Tibial nerve (tissue), 4 donors: ENCODE measurements around the gene NINL. TPM values are rescaled to one million over a fixed set of nuclear protein-coding genes. Genes with fewer than 3 reads are reported as not detected.
A peak's percentile ranks its signal among the peaks of the same experiment; 100 is the strongest.
"Not testable (repeated sequence)": the region's sequence is repeated elsewhere in the genome, so short reads cannot be mapped to it uniquely, and the experiment has no call there.

Experiments
- DNase-seq, 2 donors: peaks; one replicate each; pipeline ENCODE4 v3.0.0-alpha.2; 2019; ENCODE audit warnings: low spot score in 2 of 2
- H3K27ac ChIP-seq, 4 donors: fragments of 200-600 bp; sonication (generic) in 3 of 4; one replicate each; pipeline ENCODE4 v1.5.1; 2017 to 2019; ENCODE audit warnings: mild to moderate bottlenecking in 1 of 4
- H3K27me3 ChIP-seq, 2 donors: fragments of 200-600 bp; sonication (generic) in 1 of 2; one replicate each; pipeline versions ENCODE4 v1.5.1 to v1.6.0; 2017 to 2019
- H3K36me3 ChIP-seq, 3 donors: fragments of 200-600 bp; sonication (generic); one replicate each; pipeline ENCODE4 v1.5.1; 2018 to 2019
- H3K4me1 ChIP-seq, 4 donors: fragments of 200-600 bp; sonication (generic) in 3 of 4; one replicate each; pipeline ENCODE4 v1.5.1; 2017 to 2019
- H3K4me3 ChIP-seq, 4 donors: fragments of 200-600 bp; sonication (generic) in 3 of 4; one replicate each; pipeline ENCODE4 v1.5.1; 2017 to 2019; ENCODE audit warnings: mild to moderate bottlenecking in 1 of 4, moderate library complexity in 1 of 4
- H3K9me3 ChIP-seq, 4 donors: fragments of 200-600 bp; sonication (generic) in 3 of 4; one replicate each; pipeline ENCODE4 v1.5.1; 2017 to 2019
- EP300 ChIP-seq, 2 donors: sonication (generic); formaldehyde crosslinking; IDR thresholded peaks; one replicate each; pipeline ENCODE4 v1.6.1; 2017; ENCODE audit warnings: antibody characterized with exemption in 2 of 2, mild to moderate bottlenecking in 1 of 2
- POLR2A ChIP-seq, 2 donors: fragments of 450-650 bp; IDR thresholded peaks; one replicate each; pipeline ENCODE4 v1.6.1; 2017; ENCODE audit warnings: antibody characterized with exemption in 2 of 2, mild to moderate bottlenecking in 2 of 2, moderate library complexity in 2 of 2
- WGBS, 2 donors: methylation state at CpG; one replicate each; pipeline ENCODE4 v1.1.5; 2018; 5-methylcytosine and 5-hydroxymethylcytosine counted together
- total RNA-seq, 4 donors: library from RNA; depleted of rRNA; stranded (reverse); fragments of >200 nt; gene quantifications; one replicate each; pipeline ENCODE4 v1.1.0, GENCODE V29; 2016
- TF ChIP-seq, protein P1 (sequence below), 5 experiments: fragments of 200-600 bp in 3 of 5; fragments of 450-650 bp in 2 of 5; sonication (generic) in 3 of 5; IDR thresholded peaks; one replicate each; pipeline ENCODE4 v1.5.1; 2016 to 2019; ENCODE audit warnings: antibody characterized with exemption in 5 of 5, mild to moderate bottlenecking in 3 of 5, moderate library complexity in 2 of 5

The NINL gene
- total RNA-seq, 4 donors from 2014 or later = 8.0 to 14.1 (median 10.5) TPM

GRCh38 chr20:25552977-25553376 is 32.4 kb downstream of the NINL start:
- TF ChIP-seq EP300 (IDR thresholded peaks at IDR 0.05) (no peak), POLR2A (IDR thresholded peaks at IDR 0.05) (no peak)
- TF ChIP-seq, protein P1, sequence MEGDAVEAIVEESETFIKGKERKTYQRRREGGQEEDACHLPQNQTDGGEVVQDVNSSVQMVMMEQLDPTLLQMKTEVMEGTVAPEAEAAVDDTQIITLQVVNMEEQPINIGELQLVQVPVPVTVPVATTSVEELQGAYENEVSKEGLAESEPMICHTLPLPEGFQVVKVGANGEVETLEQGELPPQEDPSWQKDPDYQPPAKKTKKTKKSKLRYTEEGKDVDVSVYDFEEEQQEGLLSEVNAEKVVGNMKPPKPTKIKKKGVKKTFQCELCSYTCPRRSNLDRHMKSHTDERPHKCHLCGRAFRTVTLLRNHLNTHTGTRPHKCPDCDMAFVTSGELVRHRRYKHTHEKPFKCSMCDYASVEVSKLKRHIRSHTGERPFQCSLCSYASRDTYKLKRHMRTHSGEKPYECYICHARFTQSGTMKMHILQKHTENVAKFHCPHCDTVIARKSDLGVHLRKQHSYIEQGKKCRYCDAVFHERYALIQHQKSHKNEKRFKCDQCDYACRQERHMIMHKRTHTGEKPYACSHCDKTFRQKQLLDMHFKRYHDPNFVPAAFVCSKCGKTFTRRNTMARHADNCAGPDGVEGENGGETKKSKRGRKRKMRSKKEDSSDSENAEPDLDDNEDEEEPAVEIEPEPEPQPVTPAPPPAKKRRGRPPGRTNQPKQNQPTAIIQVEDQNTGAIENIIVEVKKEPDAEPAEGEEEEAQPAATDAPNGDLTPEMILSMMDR (IDR thresholded peaks at IDR 0.05) = no peak
- no peak overlapping the region for H3K4me3 ChIP-seq
- H3K27me3 ChIP-seq = no peaks in the 10 kb centered on the region
- no peaks in the 10 kb centered on the region for H3K9me3 ChIP-seq
- DNase-seq = no peak
- no peaks in the 10 kb centered on the region for H3K36me3 ChIP-seq
- peaks cover 0 to 36% (median 2%) of the 10 kb centered on the region in 4 donors for H3K4me1 ChIP-seq
- 96 to 97% methylated on average over 5 of the region's 5 CpGs for WGBS, 2 donors
- H3K27ac ChIP-seq = no peak overlapping the region

- Histone ChIP-seq H3K36me3 (no peaks in the 10 kb centered on the region), H3K27me3 (no peaks in the 10 kb centered on the region), H3K4me3 (no peak overlapping the region), H3K27ac (no peak overlapping the region), H3K9me3 (no peaks in the 10 kb centered on the region), H3K4me1 (peaks cover 0 to 36% (median 2%) of the 10 kb centered on the region in 4 donors)
- TF ChIP-seq POLR2A (IDR thresholded peaks at IDR 0.05) (no peak), EP300 (IDR thresholded peaks at IDR 0.05) (no peak)
- TF ChIP-seq, protein P1 (IDR thresholded peaks at IDR 0.05) = no peak
- DNase-seq = no peak
- WGBS, 2 donors = 68 to 73% methylated on average over 6 of the region's 6 CpGs
Measured at GRCh38 chr20:25551413-25552215, 33.7 kb downstream of the NINL start.

DNA sequence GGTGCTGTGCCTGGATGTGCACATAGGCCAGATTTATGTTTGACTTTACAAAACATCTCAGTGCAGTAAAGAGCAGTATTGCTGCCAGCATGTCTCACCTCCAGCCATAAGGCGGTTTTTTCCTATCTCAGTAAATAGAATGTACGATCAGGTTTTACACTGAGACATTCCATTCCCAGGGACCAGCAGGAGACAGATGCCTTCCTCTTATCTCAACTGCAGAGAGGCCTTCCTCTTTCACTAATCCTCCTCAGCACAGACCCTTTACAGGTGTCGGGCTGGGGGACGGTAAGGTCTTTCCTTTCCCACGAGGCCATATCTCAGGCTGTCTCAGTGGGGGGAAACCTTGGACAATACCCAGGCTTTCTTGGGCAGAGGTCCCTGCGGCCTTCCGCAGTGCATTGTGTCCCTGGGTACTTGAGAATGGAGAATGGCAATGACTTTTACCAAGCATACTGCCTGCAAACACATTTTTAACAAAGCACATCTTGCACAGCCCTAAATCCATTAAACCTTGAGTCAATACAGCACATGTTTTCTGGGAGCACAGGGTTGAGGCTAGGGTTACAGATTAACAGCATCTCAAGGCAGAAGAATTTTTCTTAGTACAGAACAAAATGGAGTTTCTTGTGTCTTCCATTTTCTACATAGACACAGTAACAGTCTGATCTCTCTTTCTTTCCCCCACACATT is 34.5 kb downstream of the NINL start:
- H3K4me3 ChIP-seq, DNase-seq, H3K36me3 ChIP-seq, H3K27me3 ChIP-seq, H3K27ac ChIP-seq, H3K9me3 ChIP-seq: not testable (repeated sequence)
- H3K4me1 ChIP-seq = peaks cover 0 to 36% (median 2%) of the 10 kb centered on the region in 4 donors
- 82 to 84% methylated on average over 7 of the region's 7 CpGs for WGBS, 2 donors

GRCh38 chr20:25549843-25550477 is 35.4 kb downstream of the NINL start:
- Histone ChIP-seq H3K36me3 (no peaks in the 10 kb centered on the region), H3K4me1 (peaks cover 0 to 36% (median 2%) of the 10 kb centered on the region in 4 donors), H3K27me3 (no peaks in the 10 kb centered on the region), H3K27ac (no peak overlapping the region), H3K4me3 (no peak overlapping the region), H3K9me3 (no peaks in the 10 kb centered on the region)
- TF ChIP-seq, protein P1 (IDR thresholded peaks at IDR 0.05) = no peak
- TF ChIP-seq POLR2A (IDR thresholded peaks at IDR 0.05) = no peak
- TF ChIP-seq EP300 (IDR thresholded peaks at IDR 0.05) = no peak
- no peak for DNase-seq
- WGBS, 2 donors = 76 to 78% methylated on average over 10 of the region's 10 CpGs

GRCh38 chr20:25549172-25549773 is 36.1 kb downstream of the NINL start:
- peak overlapping the region in 2 of 4 donors; percentile 38 to 56 for H3K27ac ChIP-seq
- no peaks in the 10 kb centered on the region for H3K36me3 ChIP-seq
- WGBS, 2 donors = 39 to 50% methylated on average over 11 to 15 of the region's 15 CpGs
- no peak overlapping the region for H3K4me3 ChIP-seq
- no peaks in the 10 kb centered on the region for H3K27me3 ChIP-seq
- H3K4me1 ChIP-seq = peaks cover 0 to 35% (median 2%) of the 10 kb centered on the region in 4 donors
- no peaks in the 10 kb centered on the region for H3K9me3 ChIP-seq
- TF ChIP-seq, protein P1 (IDR thresholded peaks at IDR 0.05) = no peak
- TF ChIP-seq POLR2A (IDR thresholded peaks at IDR 0.05) (no peak), EP300 (IDR thresholded peaks at IDR 0.05) (no peak)
- DNase-seq = no peak
